K562 (cell line): ENCODE measurements around the gene WSCD2. TPM values are rescaled to one million over a fixed set of nuclear protein-coding genes. Genes with fewer than 3 reads are reported as not detected.
"Not testable (repeated sequence)": the region's sequence is repeated elsewhere in the genome, so short reads cannot be mapped to it uniquely, and the experiment has no call there.

ENCODE experiments used
- ATAC-seq: fragments of 200-7000 bp; cut with Tn5 transposase; 3 replicates; pipeline ENCODE4 v1.9.1; 2020; ENCODE audit warnings: moderate library complexity
- BruUV-seq: library from RNA; stranded (reverse); fragments of 400-500 nt; replicated peaks from 2 replicates; lab custom pipeline; 2021; lab: Mats Ljungman, UMichigan
- CTCF ChIA-PET: fragments of 300-600 bp; formaldehyde crosslinking; extraction: SDS; loops from one replicate; lab custom pipeline; 2021; ENCODE audit warnings: low intra/inter-chr PET ratio; lab: Yijun Ruan, JAX
- POLR2A ChIA-PET: fragments of 300-600, 350-650 bp; sonication (Branson Sonifier 250); formaldehyde crosslinking; extraction: SDS; loops from one replicate; lab custom pipeline; 2021; ENCODE audit warnings: antibody characterized with exemption, inconsistent platforms; lab: Yijun Ruan, JAX
- DNase-seq, 4 experiments: peaks; one replicate each; pipeline versions ENCODE4 v3.0.0 to v3.0.0-alpha.2; 2011 to 2018; ENCODE audit warnings: low spot score in 3 of 4, mixed read lengths in 3 of 4; ENCODE audit errors: extremely low read depth in 1 of 4
- FAIRE-seq: peaks from 2 replicates; lab custom pipeline; 2011; peaks lifted over from hg19 to GRCh38; lab: Jason Lieb, UNC
- H2AFZ ChIP-seq: 2 replicates; pipeline ENCODE4 v1.6.0; 2011; ENCODE audit warnings: low read depth, low read length, control low read depth, inconsistent platforms
- H3K27ac ChIP-seq: fragments of 200-600 bp; 3 replicates; pipeline ENCODE4 v1.8.0; 2011; ENCODE audit warnings: low read depth, mild to moderate bottlenecking, control low read depth, inconsistent platforms, low read length, moderate library complexity, mixed read lengths; ENCODE audit errors: extremely low read depth
- H3K27me3 ChIP-seq, 2 experiments: fragments of 300-600 bp in 1 of 2; 2 replicates in 1 of 2; 3 replicates in 1 of 2; pipeline versions ENCODE4 v1.6.0 to v1.8.0; 2011; ENCODE audit warnings: inconsistent platforms in 2 of 2, low read length in 2 of 2, mild to moderate bottlenecking in 1 of 2, mixed read lengths in 1 of 2, moderate library complexity in 1 of 2; ENCODE audit not compliant: control insufficient read depth in 2 of 2, insufficient read depth in 2 of 2
- H3K36me3 ChIP-seq: fragments of 300-600 bp; 3 replicates; pipeline ENCODE4 v1.8.0; 2011; ENCODE audit warnings: mild to moderate bottlenecking, low read length, inconsistent platforms; ENCODE audit not compliant: control insufficient read depth, insufficient read depth
- H3K4me1 ChIP-seq, 2 experiments: fragments of 200-600 bp in 1 of 2; replicated peaks in 1 of 2; 2 replicates in 1 of 2; 3 replicates in 1 of 2; pipeline versions ENCODE4 v1.5.1 to v1.8.0; 2011; ENCODE audit warnings: inconsistent platforms in 2 of 2, low read length in 2 of 2, mild to moderate bottlenecking in 1 of 2, mixed read lengths in 1 of 2, moderate library complexity in 1 of 2; ENCODE audit not compliant: control insufficient read depth in 2 of 2, insufficient read depth in 2 of 2
- H3K4me2 ChIP-seq: 2 replicates; pipeline ENCODE4 v1.6.1; 2011; ENCODE audit warnings: low read length, control low read depth, inconsistent platforms, mixed read lengths; ENCODE audit not compliant: insufficient read depth
- H3K4me3 ChIP-seq: fragments of 200-600 bp; sonication (generic), shearing (Covaris generic); 2 replicates; pipeline ENCODE4 v1.5.1; 2016; ENCODE audit warnings: control low read depth, inconsistent platforms
- H3K79me2 ChIP-seq: fragments of 200-600 bp; 3 replicates; pipeline ENCODE4 v1.8.0; 2011; ENCODE audit warnings: low read length, inconsistent platforms; ENCODE audit not compliant: control insufficient read depth, insufficient read depth
- H3K9ac ChIP-seq, 2 experiments: 2 replicates each; pipeline versions ENCODE4 v1.6.0 to v1.6.1; 2011; ENCODE audit warnings: low read depth in 2 of 2, low read length in 2 of 2, control low read depth in 1 of 2, inconsistent platforms in 1 of 2, mild to moderate bottlenecking in 1 of 2, mixed read lengths in 1 of 2; ENCODE audit not compliant: insufficient read depth in 1 of 2
- H3K9me1 ChIP-seq: one replicate; pipeline ENCODE4 v1.6.0; 2011; ENCODE audit warnings: inconsistent platforms, mild to moderate bottlenecking, low read length, moderate library complexity; ENCODE audit not compliant: control insufficient read depth, insufficient read depth
- H3K9me3 ChIP-seq: replicated peaks from 2 replicates; pipeline ENCODE4 v1.5.1; 2011; ENCODE audit warnings: low read depth, low read length, inconsistent platforms; ENCODE audit not compliant: control insufficient read depth, insufficient read depth
- H4K20me1 ChIP-seq: replicated peaks from 2 replicates; pipeline ENCODE4 v1.6.1; 2011; ENCODE audit warnings: low read length, inconsistent platforms, mixed read lengths; ENCODE audit not compliant: control insufficient read depth, insufficient read depth
- BDP1 ChIP-seq: IDR thresholded peaks from 3 replicates; pipeline ENCODE4 v1.6.1; 2011; ENCODE audit not compliant: insufficient read length, insufficient read depth
- E2F1 ChIP-seq: sonication (generic); formaldehyde crosslinking; IDR thresholded peaks from 2 replicates; pipeline ENCODE4 v1.8.1; 2023; ENCODE audit warnings: mild to moderate bottlenecking, missing genetic modification reagents, moderate library complexity
- ELF4 ChIP-seq: fragments of 450-650 bp; formaldehyde crosslinking; IDR thresholded peaks from 2 replicates; pipeline ENCODE4 v1.4.0; 2022; ENCODE audit warnings: missing genetic modification characterization
- GTF2B ChIP-seq: IDR thresholded peaks from 2 replicates; pipeline ENCODE4 v1.6.1; 2011; ENCODE audit not compliant: insufficient read length; ENCODE audit errors: extremely low read depth
- HNRNPK ChIP-seq: fragments of 200-400 bp; formaldehyde crosslinking; IDR thresholded peaks from one replicate; pipeline ENCODE4 v1.6.1; 2018; ENCODE audit warnings: mild to moderate bottlenecking, low read depth, low read length; ENCODE audit not compliant: poor library complexity, severe bottlenecking
- IFI16 ChIP-seq: fragments of 250-450 bp; sonication (Bioruptor Pico); IDR thresholded peaks from 2 replicates; pipeline ENCODE4 v2.1.2; 2022; ENCODE audit warnings: mild to moderate bottlenecking, inconsistent platforms
- KDM1A ChIP-seq, 2 experiments: fragments of 450-650 bp; IDR thresholded peaks; 2 replicates each; pipeline ENCODE4 v1.6.1; 2016; ENCODE audit warnings: mild to moderate bottlenecking in 2 of 2
- PHF20 ChIP-seq: fragments of 450-650 bp; IDR thresholded peaks from 2 replicates; pipeline ENCODE4 v1.6.1; 2018; ENCODE audit not compliant: partially characterized antibody
- POLR2A ChIP-seq: fragments of 450-650 bp; conservative IDR thresholded peaks from 2 replicates; pipeline ENCODE4 v1.6.1; 2016
- USF1 ChIP-seq: sonication (generic); formaldehyde crosslinking; IDR thresholded peaks from 2 replicates; pipeline ENCODE4 v1.9.0; 2022; ENCODE audit warnings: mild to moderate bottlenecking, missing genetic modification reagents
- YBX1 ChIP-seq: fragments of 450-650 bp; IDR thresholded peaks from 2 replicates; pipeline ENCODE4 v1.7.1; 2016; ENCODE audit warnings: mild to moderate bottlenecking
- ZFP36 ChIP-seq: fragments of 150-350 bp; IDR thresholded peaks from 2 replicates; pipeline ENCODE4 v1.6.1; 2018; ENCODE audit warnings: low read length, low read depth; ENCODE audit not compliant: partially characterized antibody
- ZNF431 ChIP-seq: sonication (generic); formaldehyde crosslinking; IDR thresholded peaks from 2 replicates; pipeline ENCODE4 v1.8.0; 2022; ENCODE audit warnings: mild to moderate bottlenecking, missing genetic modification reagents
- ZNF561 ChIP-seq: fragments of 450-650 bp; formaldehyde crosslinking; conservative IDR thresholded peaks from 2 replicates; pipeline ENCODE4 v1.4.0; 2020; ENCODE audit warnings: mild to moderate bottlenecking, moderate library complexity
- WGBS: fragments of 100-300 bp; shearing (Covaris generic); methylation state at CpG from one replicate; pipeline ENCODE4 v1.1.6; 2016; ENCODE audit warnings: low coverage, mixed read lengths; ENCODE audit not compliant: insufficient coverage; ENCODE audit errors: missing lambda C conversion rate; 5-methylcytosine and 5-hydroxymethylcytosine counted together
- in situ Hi-C: fragments of 300-500 bp; cut with MboI; formaldehyde crosslinking; loops from 4 replicates; pipeline ENCODE4 v1.15.0; 2018; ENCODE audit warnings: inconsistent platforms, mixed read lengths
- intact Hi-C: fragments of 100-400 bp; cut with micrococcal nuclease; formaldehyde crosslinking; loops from 2 replicates; pipeline ENCODE4 v1.14.2; 2022
- polyA plus RNA-seq, 8 experiments: library from polyadenylated mRNA; depleted of rRNA in 4 of 8; stranded (reverse) in 5 of 8; unstranded in 3 of 8; fragments of >200 nt; fragmentation: Nextera tagmentation in 2 of 8; fragmentation: Illumina TruSeq in 1 of 8; extraction: Ambion mirVana in 2 of 8; extraction: Trizol in 1 of 8; gene quantifications; 2 replicates each; pipeline versions ENCODE4 v1.2.1 to v1.2.3, GENCODE V29; 2011 to 2014; ENCODE audit warnings: inconsistent platforms in 1 of 8, missing spikeins in 1 of 8
- total RNA-seq, 7 experiments: library from RNA; depleted of rRNA in 6 of 7; stranded (reverse); fragments of >200 nt in 6 of 7; fragmentation: Illumina TruSeq in 2 of 7; extraction: Trizol in 2 of 7; gene quantifications; 2 replicates each; pipeline versions ENCODE4 v1.2.1 to v1.2.3, GENCODE V29; 2011 to 2021; ENCODE audit warnings: low replicate concordance in 1 of 7

The WSCD2 gene
- total and polyA plus RNA-seq, 9 of the 15 experiments (the other 6 are each of a cell fraction or from before 2014, with no cell fraction given) = 0.72 to 14.1 (median 4.0) TPM

- 0% methylated on average over 2 of the region's 2 CpGs for WGBS
- H3K27me3 ChIP-seq, H4K20me1 ChIP-seq, H3K4me1 ChIP-seq, H3K79me2 ChIP-seq, H3K4me2 ChIP-seq, CTCF ChIA-PET, H3K9me1 ChIP-seq, H3K4me3 ChIP-seq, H3K27ac ChIP-seq, H3K9ac ChIP-seq, BruUV-seq, intact Hi-C loops, H2AFZ ChIP-seq, FAIRE-seq, ATAC-seq, DNase-seq, H3K36me3 ChIP-seq, H3K9me3 ChIP-seq, in situ Hi-C loops: not testable (repeated sequence)
- POLR2A ChIA-PET = interaction anchor here (1.1 kb wide), 1 partner anchor 10 kb away, joined by 3 read pairs; no protein-coding TSS in a partner anchor
- TF ChIP-seq ZNF431 (CRISPR knock-in tag) (peak; percentile 76; the same call in 1 of the 2 replicates), ZFP36 (peak; percentile 21)
These were observed 96.0 kb downstream of the WSCD2 start for GRCh38 chr12:108225101-108225500.

GRCh38 chr12:108226866-108227265, 97.8 kb downstream of the WSCD2 start:
- WGBS = 8% methylated on average over 7 of the region's 8 CpGs
- ChIA-PET CTCF (no interaction called here), POLR2A (interaction anchor here (0.6 kb wide), 1 partner anchor 1067 kb away, joined by 3 read pairs; no protein-coding TSS in a partner anchor)
- Histone ChIP-seq H4K20me1 (no peaks in the 10 kb centered on the region), H3K36me3 (no peaks in the 10 kb centered on the region), H3K27ac (no peak overlapping the region), H3K27me3 (no peaks in the 10 kb centered on the region), H2AFZ (no peak overlapping the region), H3K4me3 (no peak overlapping the region), H3K4me2 (no peak overlapping the region), H3K9me1 (no peaks in the 10 kb centered on the region), H3K79me2 (no peaks in the 10 kb centered on the region), H3K9ac (no peak overlapping the region), H3K9me3 (no peaks in the 10 kb centered on the region), H3K4me1 (no peaks in the 10 kb centered on the region)
- TF ChIP-seq KDM1A (IDR thresholded peaks at IDR 0.05) (no peak), ELF4 (CRISPR knock-in tag) (no peak), YBX1 (no peak), HNRNPK (no peak), GTF2B (no peak), ZNF561 (CRISPR knock-in tag) (no peak), IFI16 (CRISPR knock-in tag) (no peak), BDP1 (no peak), USF1 (CRISPR knock-in tag) (no peak), PHF20 (no peak), POLR2A (no peak), E2F1 (CRISPR knock-in tag) (no peak)
- DNase-seq (no peak), ATAC-seq (no peak), FAIRE-seq (no peak)
- in situ Hi-C loops = no loop called here
- intact Hi-C loops = no loop called here
- BruUV-seq = no TSS peak
